GM18508 (cell line): ENCODE measurements around the gene CACNA1B.
"Not testable (repeated sequence)": the region's sequence is repeated elsewhere in the genome, so short reads cannot be mapped to it uniquely, and the experiment has no call there.

ENCODE experiments used
- ATAC-seq: cut with Tn5 transposase; IDR thresholded peaks from one replicate; pipeline ENCODE4 v1.9.1; 2021; ENCODE audit warnings: moderate number of reproducible peaks; ENCODE audit not compliant: insufficient read depth, unreplicated experiment

CACNA1B gene

GRCh38 chr9:138080979-138081378 is 203.4 kb downstream of the CACNA1B start:
- ATAC-seq = no peak

- no peak for ATAC-seq
Observed at GRCh38 chr9:138082918-138083636, 205.5 kb downstream of the CACNA1B start.

GRCh38 chr9:138083873-138084272 is 206.3 kb downstream of the CACNA1B start:
- ATAC-seq = no peak

- ATAC-seq = no peak
Observed at GRCh38 chr9:138085568-138085967, 208.0 kb downstream of the CACNA1B start.

GRCh38 chr9:138092057-138092456 is 214.5 kb downstream of the CACNA1B start:
- ATAC-seq = not testable (repeated sequence)

- ATAC-seq = no peak
Observed at GRCh38 chr9:138094028-138094427, 216.4 kb downstream of the CACNA1B start.

- no peak for ATAC-seq
Observed at GRCh38 chr9:138095813-138096518, 218.4 kb downstream of the CACNA1B start.

- no peak for ATAC-seq
Observed at GRCh38 chr9:138096519-138096845, 218.9 kb downstream of the CACNA1B start.

- no peak for ATAC-seq
Observed at GRCh38 chr9:138097501-138097991, 220.0 kb downstream of the CACNA1B start.

GRCh38 chr9:138098116-138098907 is 220.7 kb downstream of the CACNA1B start:
- no peak for ATAC-seq

GRCh38 chr9:138098908-138099791 is 221.6 kb downstream of the CACNA1B start:
- no peak for ATAC-seq

GRCh38 chr9:138099803-138100598 is 222.4 kb downstream of the CACNA1B start:
- ATAC-seq = no peak

GRCh38 chr9:138100711-138101350 is 223.2 kb downstream of the CACNA1B start:
- no peak for ATAC-seq

- ATAC-seq = no peak
Observed at GRCh38 chr9:138101444-138102234, 224.1 kb downstream of the CACNA1B start.

GRCh38 chr9:138102246-138103051 is 224.9 kb downstream of the CACNA1B start:
- ATAC-seq = no peak

GRCh38 chr9:138103111-138103848 is 225.7 kb downstream of the CACNA1B start:
- no peak for ATAC-seq

GRCh38 chr9:138103849-138104206 is 226.2 kb downstream of the CACNA1B start:
- ATAC-seq = no peak
